GM18951 (cell line): ENCODE measurements around the gene GALNTL6.

ENCODE experiments used
- POLR2A ChIP-seq: IDR thresholded peaks from 4 replicates; pipeline ENCODE4 v1.6.1; 2011; ENCODE audit warnings: mild to moderate bottlenecking; ENCODE audit not compliant: insufficient read length, insufficient read depth; ENCODE audit errors: extremely low read depth
- in situ Hi-C: fragments of 300-500 bp; cut with MboI; formaldehyde crosslinking; loops from one replicate; pipeline ENCODE4 v1.12.0; 2022; ENCODE audit warnings: low sequenced_read_pairs, mixed read lengths, inconsistent platforms; ENCODE audit not compliant: unreplicated experiment

GALNTL6 gene

GRCh38 chr4:172802032-172802431, 988.8 kb downstream of the GALNTL6 start:
- in situ Hi-C loops: no loop called here
- no peak for TF ChIP-seq POLR2A

GRCh38 chr4:172806841-172807240, 993.6 kb downstream of the GALNTL6 start:
- no peak for TF ChIP-seq POLR2A
- in situ Hi-C loops: no loop called here

GRCh38 chr4:172808196-172808595, 995.0 kb downstream of the GALNTL6 start:
- no peak for TF ChIP-seq POLR2A
- in situ Hi-C loops: no loop called here

- no peak for TF ChIP-seq POLR2A
- in situ Hi-C loops: no loop called here
Measured at GRCh38 chr4:172809319-172809718, 996.1 kb downstream of the GALNTL6 start.

GRCh38 chr4:172813359-172813923, 1000.2 kb downstream of the GALNTL6 start:
- in situ Hi-C loops: no loop called here
- TF ChIP-seq POLR2A: no peak

GRCh38 chr4:172815499-172816164, 1002.4 kb downstream of the GALNTL6 start:
- in situ Hi-C loops: no loop called here
- no peak for TF ChIP-seq POLR2A

- in situ Hi-C loops: no loop called here
- TF ChIP-seq POLR2A: no peak
Measured at GRCh38 chr4:172818901-172819300, 1005.7 kb downstream of the GALNTL6 start.

- in situ Hi-C loops: no loop called here
- TF ChIP-seq POLR2A: no peak
Measured at GRCh38 chr4:172819353-172819752, 1006.1 kb downstream of the GALNTL6 start.

GRCh38 chr4:172822331-172822730, 1009.1 kb downstream of the GALNTL6 start:
- in situ Hi-C loops: no loop called here
- TF ChIP-seq POLR2A: no peak

GRCh38 chr4:172826346-172826745, 1013.1 kb downstream of the GALNTL6 start:
- in situ Hi-C loops: no loop called here
- no peak for TF ChIP-seq POLR2A

- in situ Hi-C loops: no loop called here
- no peak for TF ChIP-seq POLR2A
Measured at GRCh38 chr4:172826861-172827260, 1013.7 kb downstream of the GALNTL6 start.

GRCh38 chr4:172830295-172830764, 1017.1 kb downstream of the GALNTL6 start:
- TF ChIP-seq POLR2A: no peak
- in situ Hi-C loops: no loop called here

GRCh38 chr4:172836661-172837060, 1023.5 kb downstream of the GALNTL6 start:
- TF ChIP-seq POLR2A: no peak
- in situ Hi-C loops: no loop called here

GRCh38 chr4:172838111-172838510, 1024.9 kb downstream of the GALNTL6 start:
- in situ Hi-C loops: no loop called here
- no peak for TF ChIP-seq POLR2A
